Effector CD4-positive, alpha-beta T cell (primary cell): ENCODE data around the gene ENO1.

Source experiments
- DNase-seq: peaks from one replicate; pipeline ENCODE4 v3.0.0-alpha.2; 2020

ENO1 gene

GRCh38 chr1:8870103-8870502 is 8.4 kb downstream of the ENO1 start:
- DNase-seq, result no peak

- no peak for DNase-seq
Observed at GRCh38 chr1:8867878-8868567, 10.5 kb downstream of the ENO1 start.

DNA sequence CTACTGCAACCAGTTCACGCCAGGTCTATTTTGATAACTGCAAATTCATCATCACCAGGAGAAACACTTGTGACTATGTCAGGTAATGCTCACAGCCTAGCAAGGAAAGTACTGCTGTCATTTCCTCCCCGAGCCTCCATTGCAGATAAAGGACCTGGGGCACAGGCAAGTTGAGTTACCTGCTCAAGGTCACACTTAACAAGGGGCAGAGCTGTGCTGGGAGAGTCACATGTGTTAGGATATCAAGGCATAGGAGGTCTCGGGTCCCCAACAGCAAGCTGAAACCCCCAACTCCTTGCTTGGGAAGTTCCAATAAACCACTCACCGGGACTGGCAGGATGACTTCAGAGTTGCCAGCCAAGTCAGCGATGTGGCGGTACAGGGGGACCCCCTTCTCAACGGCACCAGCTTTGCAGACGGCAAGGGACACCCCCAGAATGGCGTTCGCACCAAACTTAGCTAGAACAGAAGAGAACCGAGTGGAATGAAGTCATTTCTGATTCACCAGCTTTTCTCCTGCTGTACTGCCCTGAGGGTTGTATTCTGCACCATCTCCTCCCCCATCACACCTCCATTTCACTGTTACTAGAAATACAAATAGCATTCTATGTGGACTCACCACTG is 11.6 kb downstream of the ENO1 start:
- DNase-seq, result no peak

DNA sequence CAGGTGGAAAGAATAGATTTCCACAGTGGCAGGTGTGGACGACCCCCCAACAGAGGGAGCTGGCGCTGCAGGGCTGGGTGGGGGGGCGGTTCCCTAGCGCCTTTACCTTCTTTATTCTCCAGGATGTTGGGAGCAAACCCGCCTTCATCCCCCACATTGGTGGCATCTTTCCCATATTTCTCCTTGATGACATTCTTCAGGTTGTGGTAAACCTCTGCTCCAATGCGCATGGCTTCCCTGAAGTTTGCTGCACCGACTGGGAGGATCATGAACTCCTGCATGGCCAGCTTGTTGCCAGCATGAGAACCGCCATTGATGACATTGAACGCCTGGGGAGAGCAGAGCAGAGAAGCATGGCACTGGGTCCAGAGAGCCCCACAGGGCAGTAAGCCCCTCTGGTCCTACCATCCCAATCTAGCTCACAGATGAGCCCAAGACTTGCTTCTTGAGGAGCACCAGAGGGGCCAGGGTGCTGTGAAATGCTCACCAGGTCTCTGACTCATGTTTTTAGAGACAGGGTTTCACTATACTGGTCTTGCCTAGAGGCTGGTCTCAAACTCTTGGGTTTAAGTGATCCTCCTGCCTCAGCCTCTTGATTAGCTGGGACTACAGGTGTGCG is 12.2 kb downstream of the ENO1 start:
- DNase-seq, result no peak

- DNase-seq, result no peak
Observed at GRCh38 chr1:8864713-8865344, 13.7 kb downstream of the ENO1 start.

GRCh38 chr1:8863794-8864233 is 14.7 kb downstream of the ENO1 start:
- DNase-seq, result no peak

- no peak for DNase-seq
Observed at GRCh38 chr1:8863138-8863537, 15.3 kb downstream of the ENO1 start.

DNA sequence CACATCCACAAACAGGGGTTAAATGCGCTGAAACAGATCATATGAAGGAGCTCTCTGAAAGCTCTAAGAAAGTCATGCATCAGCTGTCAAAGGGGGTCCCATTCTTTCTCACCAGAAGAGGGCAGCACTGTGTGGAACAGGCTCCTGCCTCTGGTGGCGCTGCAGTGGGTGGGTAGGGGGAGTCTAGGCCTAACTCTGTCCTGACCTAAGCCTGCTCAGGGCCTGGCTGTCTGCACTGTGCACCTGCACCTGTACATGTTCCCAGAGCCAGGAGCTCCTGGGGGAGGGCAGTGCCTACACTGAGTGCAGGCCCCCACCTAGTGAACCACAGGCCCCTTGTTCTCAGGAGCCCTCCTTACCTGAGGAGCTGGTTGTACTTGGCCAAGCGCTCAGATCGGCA is 16.0 kb downstream of the ENO1 start:
- DNase-seq, result peak; percentile 30

DNA sequence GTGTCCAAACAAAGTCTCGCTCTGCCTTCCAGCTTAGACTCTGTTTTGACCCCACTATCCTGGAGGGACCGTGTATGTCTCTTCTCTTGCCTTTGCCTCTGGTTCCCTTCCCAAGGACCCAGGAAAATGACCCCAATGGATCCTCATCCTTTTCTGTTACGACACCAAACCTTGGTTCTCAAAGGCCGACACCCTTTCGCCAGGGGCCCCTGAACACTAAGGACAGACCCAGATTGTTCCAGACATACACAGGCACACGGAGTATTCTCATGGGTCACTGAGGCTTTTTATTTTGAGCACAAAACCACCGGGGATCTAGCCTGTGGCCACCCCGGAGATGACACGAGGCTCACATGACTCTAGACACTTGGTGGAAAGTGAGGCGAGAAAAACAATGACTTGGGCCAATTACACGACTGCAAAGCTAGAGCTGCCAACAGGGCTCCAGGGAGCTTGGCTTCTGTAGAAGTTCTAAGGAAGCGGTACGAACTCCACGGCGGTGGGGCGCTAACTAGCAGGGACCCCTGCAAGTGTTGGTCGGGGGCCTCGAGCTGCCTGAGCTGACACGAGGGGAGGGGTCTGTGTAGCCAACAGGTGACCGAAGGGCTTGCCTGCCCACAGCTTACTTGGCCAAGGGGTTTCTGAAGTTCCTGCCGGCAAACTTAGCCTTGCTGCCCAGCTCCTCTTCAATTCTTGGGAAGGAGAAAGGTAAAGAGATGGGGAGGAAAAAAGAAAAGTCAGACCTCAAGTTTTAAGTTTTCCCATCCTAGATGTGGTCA is 17.6 kb downstream of the ENO1 start:
- DNase-seq, result no peak

GRCh38 chr1:8858888-8859706 is 19.4 kb downstream of the ENO1 start:
- peak; percentile 46 for DNase-seq

GRCh38 chr1:8858112-8858668 is 20.3 kb downstream of the ENO1 start:
- DNase-seq, result no peak

GRCh38 chr1:8856689-8857412 is 21.6 kb downstream of the ENO1 start:
- no peak for DNase-seq

DNA sequence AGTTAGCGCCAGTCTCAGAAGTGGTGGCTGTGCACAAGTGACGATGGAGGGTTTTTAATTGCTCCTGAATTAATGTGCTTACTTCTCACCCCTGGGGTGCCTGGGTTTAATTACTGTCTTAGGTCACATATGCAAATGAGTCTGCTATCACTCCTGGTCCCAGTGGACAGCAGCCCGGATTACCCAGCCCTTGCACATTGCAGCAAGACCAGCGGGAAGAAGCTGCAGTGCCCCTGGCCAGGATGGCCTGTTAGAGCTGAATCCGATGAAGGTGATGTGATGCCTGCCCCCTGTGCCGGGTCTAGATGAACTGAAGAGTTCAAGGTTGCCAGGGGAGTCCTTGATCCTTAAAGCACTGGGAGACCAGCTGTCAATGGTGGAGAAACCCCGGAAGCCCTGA is 24.2 kb downstream of the ENO1 start:
- no peak for DNase-seq

- DNase-seq, result no peak
Observed at GRCh38 chr1:8851060-8851459, 27.4 kb downstream of the ENO1 start.

- DNase-seq, result peak; percentile 70
Observed at GRCh38 chr1:8848663-8849386, 29.7 kb downstream of the ENO1 start.

- no peak for DNase-seq
Observed at GRCh38 chr1:8847990-8848389, 30.5 kb downstream of the ENO1 start.

DNA sequence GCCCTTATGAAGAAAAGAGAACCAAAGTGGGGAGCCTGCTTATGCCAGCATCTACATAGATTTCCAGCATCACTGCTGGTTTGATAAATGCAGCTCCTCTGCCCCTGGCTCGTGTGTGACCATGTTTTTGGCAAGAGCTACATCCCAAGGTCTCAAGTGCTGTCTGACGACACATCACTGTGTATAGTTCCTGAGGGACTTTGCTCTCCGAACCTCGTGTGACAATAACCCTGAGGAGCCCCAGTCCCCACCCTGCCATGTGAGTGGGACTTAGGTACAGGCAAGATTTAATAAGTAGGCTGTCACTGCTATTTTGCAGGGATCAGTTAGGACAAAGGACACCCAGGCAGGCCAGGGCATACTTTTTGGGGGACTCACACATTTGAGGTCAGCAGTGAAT is 32.2 kb downstream of the ENO1 start:
- DNase-seq, result no peak

- no peak for DNase-seq
Observed at GRCh38 chr1:8845104-8846097, 33.1 kb downstream of the ENO1 start.

- no peak for DNase-seq
Observed at GRCh38 chr1:8844501-8845006, 33.9 kb downstream of the ENO1 start.
